GM21423 (cell line): Measurements from ENCODE around the gene NOS2.
"Not testable (repeated sequence)": the region's sequence is repeated elsewhere in the genome, so short reads cannot be mapped to it uniquely, and the experiment has no call there.

Source experiments
- ATAC-seq: cut with Tn5 transposase; IDR thresholded peaks from one replicate; pipeline ENCODE4 v1.9.1; 2021; ENCODE audit warnings: mild to moderate bottlenecking, moderate library complexity; ENCODE audit not compliant: unreplicated experiment

The NOS2 gene

DNA sequence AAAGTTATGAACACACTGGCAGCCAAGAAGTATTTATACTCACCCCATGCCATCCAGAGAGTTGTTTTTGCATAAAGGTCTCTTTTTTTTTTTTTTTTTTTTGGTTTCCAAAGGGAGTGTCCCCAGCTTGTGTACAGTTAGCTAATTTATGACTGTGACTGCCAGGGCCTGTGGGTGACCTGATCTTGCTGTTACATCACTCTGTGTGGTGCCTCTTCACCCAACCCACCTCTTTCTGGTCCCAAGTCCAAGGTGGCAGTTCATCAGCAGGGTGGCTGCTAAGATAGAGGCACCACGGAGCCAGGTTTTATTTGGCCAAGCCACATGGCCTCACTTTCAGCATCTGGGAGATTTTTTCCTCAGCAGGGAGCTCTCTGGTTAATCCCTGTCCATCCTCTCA, at the start of gene NOS2:
Gene NOS2, minus strand, starts transcription at position 8 of the 400 bp plus-strand sequence. CDS start 1,720 bp downstream, outside the sequence.
- no peak for ATAC-seq

DNA sequence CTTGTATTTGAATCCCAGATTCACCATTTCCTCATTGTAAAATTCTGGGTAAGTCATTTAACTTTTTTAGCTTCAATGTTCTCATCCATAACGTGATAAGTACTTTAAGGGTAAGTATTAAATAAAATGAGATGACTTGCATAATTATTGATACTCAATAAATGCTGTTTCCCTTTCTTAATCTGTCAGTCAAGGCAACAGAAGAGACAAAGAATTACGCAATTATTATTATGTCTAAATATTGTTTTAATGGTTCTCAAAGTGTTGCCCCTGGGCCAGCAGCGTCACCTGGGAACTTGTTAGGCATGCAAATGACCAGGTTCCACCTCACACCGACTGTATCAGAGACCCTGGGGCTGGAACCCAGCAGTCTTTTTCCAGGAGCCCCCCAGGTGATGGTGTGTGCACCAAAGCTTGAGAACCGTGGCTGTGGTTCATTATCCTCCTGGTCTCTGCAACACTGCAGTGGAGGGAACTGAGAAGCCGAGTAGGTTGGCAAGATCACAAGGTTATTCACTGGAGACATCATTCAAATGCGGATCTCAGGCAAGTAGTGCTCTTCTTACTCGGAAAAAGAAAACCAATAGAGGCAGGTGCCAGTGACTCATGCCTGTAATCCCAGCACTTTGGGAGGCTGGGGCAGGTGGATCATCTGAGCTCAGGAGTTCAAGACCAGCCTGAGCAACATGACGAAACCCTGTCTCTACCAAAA, 49.3 kb upstream of the NOS2 start:
- ATAC-seq, result no peak

DNA sequence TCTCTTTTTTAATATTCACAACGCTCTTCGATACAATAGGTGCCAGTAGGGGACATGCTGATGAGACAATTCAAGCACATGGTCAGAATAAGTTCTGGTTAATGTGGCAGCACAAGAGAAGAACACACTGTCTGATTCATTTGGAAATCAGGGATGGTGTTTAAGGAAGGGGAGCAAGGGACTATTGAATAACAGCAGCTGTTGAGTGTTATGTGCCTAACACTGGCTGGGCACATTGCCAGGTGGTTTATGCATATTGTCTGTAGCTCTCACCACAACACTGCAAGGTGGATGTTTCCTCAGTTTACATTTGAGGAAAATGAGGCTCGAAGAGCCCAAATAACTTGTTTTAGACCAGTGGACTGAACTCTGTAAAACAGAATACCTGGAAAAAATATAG, 48.6 kb upstream of the NOS2 start:
- no peak for ATAC-seq

DNA sequence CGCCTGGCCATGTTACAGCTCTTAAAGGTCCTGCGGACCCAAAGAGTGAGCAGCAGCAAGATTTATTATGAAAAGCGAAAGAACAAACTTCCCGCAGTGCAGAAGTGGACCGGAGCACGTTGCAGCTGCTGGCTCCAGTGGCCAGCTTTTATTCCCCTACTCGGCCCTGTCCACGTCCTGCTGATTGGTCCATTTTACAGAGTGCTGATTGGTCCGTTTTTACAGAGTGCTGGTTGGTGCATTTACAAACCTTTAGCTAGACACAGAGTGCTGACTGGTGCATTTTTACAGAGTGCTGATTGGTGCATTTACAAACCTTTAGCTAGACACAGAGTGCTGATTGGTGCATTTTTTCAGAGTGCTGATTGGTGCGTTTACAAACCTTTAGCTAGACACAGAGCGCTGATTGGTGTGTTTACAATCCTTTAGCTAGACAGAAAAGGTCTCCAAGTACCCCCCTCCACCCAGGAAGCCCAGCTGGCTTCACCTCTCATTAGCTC, 46.5 kb upstream of the NOS2 start:
- ATAC-seq, result not testable (repeated sequence)

DNA sequence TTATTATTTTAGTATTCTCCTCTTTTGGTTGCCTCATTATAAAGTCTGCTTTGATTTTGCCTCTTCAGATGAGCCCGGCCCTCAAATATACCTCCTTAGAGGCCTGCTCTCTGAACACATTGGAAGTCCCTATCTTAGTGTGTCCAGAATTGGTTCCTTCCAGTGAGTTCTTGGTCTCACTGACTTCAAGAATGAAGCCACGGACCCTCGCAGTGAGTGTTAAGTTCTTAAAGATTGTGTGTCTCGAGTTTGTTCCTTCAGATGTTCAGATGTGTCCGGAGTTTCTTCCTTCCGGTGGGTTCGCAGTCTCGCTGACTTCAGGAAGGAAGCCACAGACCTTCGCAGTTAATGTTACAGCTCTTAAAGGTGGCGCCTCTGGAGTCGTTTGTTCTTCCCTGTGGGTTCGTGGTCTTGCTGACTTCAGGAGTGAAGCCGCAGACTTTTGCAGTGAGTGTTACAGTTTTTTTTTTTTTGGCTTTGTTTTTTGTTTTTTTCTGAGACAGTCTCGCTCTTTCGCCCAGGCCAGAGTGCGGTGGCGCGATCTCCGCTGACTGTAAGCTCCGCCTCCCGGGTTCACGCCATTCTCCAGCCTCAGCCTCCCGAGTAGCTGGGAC, 45.8 kb upstream of the NOS2 start:
- ATAC-seq, result no peak

DNA sequence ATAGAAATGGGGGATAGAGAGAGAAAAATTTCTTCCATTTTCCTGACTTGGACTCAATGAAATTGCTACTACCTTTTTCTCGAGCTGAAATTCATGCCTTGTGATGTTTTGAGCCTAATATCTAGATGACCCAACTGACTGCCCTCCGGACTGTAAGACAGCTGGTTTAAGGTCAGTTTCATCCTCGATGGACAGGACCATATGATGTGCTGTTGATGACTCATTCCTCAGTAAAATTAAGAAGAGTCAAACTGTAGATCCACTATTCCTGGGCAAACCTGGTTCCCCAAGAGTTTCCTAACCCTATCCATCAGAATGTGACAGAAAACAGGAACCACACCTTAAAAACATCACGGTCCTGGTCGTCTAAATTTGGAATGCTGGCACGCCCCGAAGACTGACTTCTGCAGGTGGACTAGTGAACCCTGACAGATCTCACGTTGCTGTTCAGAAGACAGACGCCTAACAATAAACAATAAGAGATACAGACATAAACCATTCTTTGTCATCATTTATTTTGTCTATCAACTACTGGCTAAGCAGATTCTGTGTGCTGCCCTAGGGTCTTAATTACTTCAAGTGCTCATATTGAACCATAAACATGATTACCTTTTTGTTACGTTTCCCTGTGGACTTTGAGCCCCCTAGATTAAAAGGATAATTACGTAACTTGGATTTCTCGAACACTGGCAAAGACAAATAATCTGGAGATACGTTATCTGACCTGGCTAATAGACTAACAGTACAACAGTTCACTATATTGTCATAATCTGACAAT, 45.1 kb upstream of the NOS2 start:
- no peak for ATAC-seq

DNA sequence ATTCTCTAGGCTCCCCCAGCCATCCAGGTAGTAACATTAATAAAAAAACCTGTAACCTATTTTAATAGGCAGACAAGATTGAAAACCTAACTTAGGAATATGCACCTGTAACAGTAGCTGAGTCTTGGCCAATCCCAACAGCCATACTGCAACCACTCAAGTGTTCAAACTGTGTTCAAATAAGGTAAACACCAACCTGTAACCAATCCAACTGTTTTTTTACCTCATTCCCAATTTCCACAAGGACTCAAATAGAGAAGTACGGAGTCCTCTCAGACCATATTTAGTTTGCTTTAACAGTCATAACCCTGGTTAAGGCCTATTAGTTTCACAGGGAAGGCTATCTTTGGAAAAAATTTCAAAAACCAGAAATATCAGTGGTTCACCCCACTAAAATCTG, 40.4 kb upstream of the NOS2 start:
- no peak for ATAC-seq

DNA sequence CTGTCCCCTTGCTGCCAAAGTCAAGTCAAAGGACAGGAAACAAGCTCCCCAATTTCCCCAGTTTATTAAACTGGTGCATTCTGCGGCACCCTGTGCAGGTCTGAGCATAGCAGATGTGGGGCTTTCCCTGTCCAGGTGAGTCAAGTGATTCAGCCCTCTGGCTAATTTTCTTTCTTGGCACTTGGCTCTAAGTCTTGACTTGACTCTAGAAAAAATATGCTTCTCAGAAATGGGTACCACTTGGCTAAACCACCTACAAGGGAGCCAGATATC, 40.0 kb upstream of the NOS2 start:
- ATAC-seq, result not testable (repeated sequence)

DNA sequence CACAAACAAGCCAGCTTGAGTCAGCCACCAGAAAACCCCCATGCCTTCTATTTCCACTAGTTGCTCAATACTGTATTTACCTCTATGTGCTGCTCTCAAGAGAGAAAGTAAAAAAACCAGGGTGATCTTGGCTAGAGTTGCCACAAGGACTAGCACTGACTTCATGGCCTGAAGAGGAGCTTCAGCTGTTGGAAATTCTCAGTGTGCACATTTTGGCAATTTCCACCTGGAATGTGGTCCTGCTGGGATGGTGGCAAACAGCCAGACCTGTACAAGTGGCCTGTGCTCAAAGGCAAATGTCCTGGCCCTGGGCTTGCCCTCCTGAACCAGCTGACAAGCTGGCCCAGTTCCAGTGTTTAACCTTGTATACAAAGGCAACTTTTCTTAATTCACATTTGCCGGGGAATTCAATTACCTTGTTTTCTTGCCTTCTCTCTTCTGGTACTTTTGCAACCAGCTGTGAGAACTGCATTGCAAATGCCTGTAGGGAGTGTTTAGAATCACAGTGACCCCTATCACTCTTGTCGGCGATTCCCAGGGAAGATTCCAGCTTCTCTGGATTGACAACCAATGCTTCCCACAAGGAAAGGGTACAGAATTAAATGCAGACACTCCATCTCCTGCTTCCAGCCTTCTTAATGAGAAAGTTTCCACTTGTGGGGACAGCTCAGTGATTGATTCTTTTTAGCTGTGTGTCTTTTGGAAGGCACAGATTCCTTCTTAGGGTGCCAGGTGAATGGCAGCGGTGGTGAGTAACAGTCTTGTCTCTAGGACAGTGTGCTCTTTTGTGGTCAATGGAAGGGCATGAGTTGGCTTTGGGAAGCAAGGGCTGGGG, 39.5 kb upstream of the NOS2 start:
- ATAC-seq, result not testable (repeated sequence)

DNA sequence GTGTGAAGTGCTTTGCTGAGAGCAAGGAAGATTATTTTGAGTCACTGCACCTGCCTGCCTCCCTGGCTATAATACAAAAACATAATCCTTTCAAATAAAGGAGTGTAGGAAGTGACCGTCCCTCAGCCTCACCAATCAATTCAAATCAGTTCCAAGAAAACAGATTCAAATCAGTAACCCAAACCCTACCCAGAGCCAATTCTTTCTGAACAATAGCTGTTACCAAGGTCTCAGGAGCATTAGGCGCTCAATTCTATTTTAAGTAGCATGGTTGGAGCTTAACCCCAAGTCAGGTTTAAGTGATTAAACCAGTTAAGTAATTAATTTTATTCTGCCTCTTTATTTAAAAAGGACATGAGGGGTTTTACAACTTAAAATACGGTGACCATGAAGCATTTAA, 38.3 kb upstream of the NOS2 start:
- not testable (repeated sequence) for ATAC-seq

DNA sequence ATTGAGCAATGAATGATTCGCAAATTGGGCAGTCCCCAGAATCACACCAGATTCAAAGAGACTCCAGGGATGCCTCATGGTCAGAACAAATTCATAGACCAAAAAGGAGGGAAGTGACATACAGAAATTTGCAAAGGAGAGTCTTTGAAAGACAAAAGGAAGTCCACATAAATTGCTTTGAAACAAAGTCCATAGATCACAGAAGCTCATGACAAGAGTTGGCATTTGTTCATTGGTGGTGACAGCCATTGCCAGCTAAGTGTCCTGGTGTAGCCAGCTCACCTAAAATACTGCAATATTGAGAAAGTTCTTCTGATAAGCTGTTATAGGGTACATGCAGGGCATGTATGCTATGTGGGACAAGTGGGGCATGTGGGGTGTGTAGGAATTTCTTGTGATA, 37.4 kb upstream of the NOS2 start:
- ATAC-seq, result not testable (repeated sequence)

DNA sequence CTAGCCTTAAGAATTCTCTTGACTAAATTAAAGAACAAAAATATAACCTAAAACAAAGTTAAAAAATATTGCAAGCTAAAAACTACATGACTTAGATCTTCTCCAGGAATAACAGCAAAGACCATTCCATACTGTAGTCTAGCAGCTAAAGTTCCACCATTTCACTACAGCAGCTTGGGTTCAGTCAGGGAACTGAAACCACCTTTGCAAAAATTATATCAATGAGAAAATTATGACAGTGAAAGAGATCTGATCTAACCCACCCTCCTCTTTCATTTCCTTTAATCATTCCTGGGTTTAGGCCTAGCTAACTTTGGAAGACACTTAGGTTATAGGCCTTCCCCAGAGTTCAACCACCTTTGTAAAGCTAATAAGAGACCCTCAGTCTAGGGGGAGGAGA, 36.3 kb upstream of the NOS2 start:
- ATAC-seq, result no peak

DNA sequence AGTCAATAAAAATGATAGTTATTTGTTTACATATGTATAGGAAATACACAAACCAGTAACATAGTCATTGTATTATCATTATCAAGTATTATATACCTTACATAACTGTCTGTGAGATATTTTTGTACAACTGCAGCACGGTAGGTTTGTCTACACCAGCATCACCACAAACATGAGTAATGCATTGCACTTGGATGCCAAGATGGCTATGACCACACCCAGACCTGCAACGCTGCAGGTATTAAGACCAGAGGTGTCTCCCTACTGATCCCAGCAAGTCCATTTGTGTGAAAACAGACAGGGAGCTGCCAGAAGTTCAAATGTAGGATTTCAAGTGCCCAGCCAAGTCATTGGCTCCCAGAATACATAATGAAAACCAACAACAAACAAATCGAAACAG, 34.2 kb upstream of the NOS2 start:
- no peak for ATAC-seq

DNA sequence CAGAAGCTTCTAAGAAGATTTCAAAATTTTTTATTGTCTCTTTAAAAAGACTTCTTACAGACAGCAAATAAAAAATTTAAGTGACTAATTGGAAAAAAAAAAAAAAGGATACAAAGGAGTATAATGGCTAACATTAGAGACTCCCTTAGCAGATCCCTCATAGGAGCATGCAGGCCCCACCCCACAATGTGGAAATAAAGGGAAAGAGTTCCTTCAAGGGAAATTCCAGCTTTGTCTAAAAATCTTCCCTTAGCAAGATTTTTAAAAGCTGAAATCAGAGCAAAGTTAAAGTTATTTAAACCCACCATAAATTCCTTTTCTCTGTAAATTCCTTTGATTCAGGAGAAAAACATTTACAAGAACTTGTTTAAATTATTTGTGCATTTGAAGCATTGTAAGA, 32.5 kb upstream of the NOS2 start:
- no peak for ATAC-seq

DNA sequence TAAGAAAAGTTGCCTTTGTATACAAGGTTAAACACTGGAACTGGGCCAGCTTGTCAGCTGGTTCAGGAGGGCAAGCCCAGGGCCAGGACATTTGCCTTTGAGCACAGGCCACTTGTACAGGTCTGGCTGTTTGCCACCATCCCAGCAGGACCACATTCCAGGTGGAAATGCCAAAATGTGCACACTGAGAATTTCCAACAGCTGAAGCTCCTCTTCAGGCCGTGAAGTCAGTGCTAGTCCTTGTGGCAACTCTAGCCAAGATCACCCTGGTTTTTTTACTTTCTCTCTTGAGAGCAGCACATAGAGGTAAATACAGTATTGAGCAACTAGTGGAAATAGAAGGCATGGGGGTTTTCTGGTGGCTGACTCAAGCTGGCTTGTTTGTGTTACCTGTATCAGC, 29.6 kb upstream of the NOS2 start:
- ATAC-seq, result not testable (repeated sequence)

DNA sequence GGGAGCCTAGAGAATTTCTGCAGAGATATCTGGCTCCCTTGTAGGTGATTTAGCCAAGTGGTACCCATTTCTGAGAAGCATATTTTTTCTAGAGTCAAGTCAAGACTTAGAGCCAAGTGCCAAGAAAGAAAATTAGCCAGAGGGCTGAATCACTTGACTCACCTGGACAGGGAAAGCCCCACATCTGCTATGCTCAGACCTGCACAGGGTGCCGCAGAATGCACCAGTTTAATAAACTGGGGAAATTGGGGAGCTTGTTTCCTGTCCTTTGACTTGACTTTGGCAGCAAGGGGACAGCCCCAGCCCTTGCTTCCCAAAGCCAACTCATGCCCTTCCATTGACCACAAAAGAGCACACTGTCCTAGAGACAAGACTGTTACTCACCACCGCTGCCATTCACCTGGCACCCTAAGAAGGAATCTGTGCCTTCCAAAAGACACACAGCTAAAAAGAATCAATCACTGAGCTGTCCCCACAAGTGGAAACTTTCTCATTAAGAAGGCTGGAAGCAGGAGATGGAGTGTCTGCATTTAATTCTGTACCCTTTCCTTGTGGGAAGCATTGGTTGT, 28.9 kb upstream of the NOS2 start:
- ATAC-seq, result not testable (repeated sequence)

DNA sequence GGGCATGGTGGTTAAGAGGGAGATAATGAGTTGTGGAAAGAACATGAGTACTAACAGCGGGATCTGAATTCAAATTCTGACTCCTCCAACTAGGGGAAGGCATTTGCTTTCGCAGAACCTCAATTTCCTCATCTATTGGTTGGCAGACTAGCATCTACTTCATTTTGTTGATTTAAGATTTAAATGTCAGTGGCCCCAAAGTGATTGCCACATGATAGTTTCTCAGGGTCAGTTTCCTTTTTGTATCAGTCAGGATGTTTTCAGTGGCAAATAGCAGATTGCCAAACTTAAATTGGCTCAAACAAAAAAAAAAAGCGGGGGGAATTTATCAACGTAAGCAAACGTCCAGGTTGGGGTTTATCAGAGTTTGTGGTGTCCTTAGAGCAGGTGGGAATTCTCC, 25.1 kb upstream of the NOS2 start:
- no peak for ATAC-seq

DNA sequence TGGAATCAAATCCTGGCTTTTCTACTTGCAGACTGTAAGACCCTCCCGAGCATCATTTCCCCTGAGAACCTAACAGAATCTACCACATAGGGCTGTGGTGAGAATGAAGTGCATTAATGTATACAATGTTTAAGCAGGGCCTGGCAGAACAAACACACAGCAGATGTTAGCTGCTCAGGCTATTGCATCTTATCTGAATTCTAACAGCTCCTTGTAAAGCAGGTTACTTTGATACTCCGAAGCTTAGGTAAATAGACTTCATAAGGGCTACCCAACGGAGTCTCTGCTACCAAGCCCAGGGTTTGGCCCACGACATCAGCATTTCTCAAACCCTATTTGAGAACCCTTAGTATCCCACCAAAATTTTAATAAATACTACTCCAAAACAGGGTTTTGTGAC, 24.4 kb upstream of the NOS2 start:
- no peak for ATAC-seq

DNA sequence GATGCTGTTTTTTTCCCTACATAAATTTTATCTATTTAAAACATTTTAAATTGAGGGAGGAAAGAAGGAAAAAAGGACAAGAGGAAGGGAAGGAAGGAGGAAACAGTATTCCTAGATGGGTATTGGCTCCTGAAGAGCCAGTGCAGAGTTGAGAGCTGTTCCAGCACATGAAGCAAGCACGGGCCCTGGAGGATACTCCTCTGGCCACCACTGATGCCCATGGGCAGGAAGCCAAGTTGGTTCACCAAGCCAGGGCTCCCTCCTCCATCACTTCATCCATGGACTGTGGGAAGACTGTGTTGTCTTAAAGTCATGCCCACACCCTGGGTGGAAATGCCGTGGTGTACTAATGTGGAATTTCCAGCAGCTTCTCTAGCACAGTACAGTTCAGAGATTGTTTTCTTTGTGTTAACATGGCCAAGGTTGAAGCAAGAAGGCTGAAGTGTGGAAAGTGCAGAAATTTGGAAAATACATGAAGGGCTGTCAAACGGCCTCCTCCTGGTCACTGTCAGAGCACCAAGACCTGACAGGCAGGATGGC, 23.9 kb upstream of the NOS2 start:
- no peak for ATAC-seq

DNA sequence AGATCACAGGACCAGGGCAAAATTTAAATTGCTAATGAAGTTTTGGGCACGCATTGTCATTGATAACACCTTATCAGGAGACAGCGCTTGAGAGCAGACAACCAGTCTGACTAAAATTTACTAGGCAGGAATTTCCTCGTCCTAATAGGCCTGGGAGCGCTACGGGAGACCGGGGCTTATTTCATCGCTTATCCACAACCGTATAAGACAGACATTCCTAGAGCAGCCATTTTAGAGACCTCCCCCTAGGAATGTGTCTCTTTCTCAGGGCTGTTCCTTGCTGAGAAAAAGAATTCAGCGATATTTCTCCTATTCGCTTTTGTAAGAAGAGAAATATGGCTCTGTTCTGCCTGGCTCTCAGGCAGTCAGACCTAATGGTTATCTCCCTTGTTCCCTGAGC, 21.8 kb upstream of the NOS2 start:
- ATAC-seq, result not testable (repeated sequence)

DNA sequence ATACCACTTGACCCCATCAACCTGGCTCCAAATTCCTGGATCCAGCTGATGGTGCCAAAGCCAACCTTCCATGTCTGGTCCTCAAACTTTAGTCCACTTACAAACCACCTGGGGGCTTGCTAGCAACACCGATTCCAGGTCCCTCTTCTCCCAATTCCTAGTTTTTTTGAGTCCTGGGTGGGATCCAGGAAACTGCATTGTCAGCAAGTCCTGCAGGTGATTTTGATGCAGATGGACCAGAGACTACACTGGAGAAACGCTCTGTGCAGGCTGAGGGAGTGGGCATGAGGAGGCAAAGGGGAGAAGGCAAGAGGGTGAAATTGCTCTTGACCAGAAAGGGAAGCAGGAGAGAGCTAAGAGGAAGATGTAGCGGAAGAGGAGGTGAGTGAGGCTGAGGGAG, 21.0 kb upstream of the NOS2 start:
- ATAC-seq, result no peak
